ENCODE measurements around the gene CPA4.
"Not testable (repeated sequence)": the region's sequence is repeated elsewhere in the genome, so short reads cannot be mapped to it uniquely, and the experiment has no call there.

Gene CPA4

GRCh38 chr7:130299866-130300265 lies 6.9 kb downstream of the CPA4 start:
- in situ Hi-C loops (cut with HindIII; ENCODE audit: low sequenced_read_pairs), result no loop called here

GRCh38 chr7:130301501-130302020 lies 8.6 kb downstream of the CPA4 start:
- in situ Hi-C loops (cut with HindIII; ENCODE audit: low sequenced_read_pairs), result no loop called here

GRCh38 chr7:130302649-130303048 lies 9.7 kb downstream of the CPA4 start:
- in situ Hi-C loops (cut with HindIII; ENCODE audit: low sequenced_read_pairs), result no loop called here

- in situ Hi-C loops (cut with HindIII; ENCODE audit: low sequenced_read_pairs), result no loop called here
These were observed 10.2 kb downstream of the CPA4 start for GRCh38 chr7:130303127-130303526.

- in situ Hi-C loops (cut with HindIII; ENCODE audit: low sequenced_read_pairs), result no loop called here
These were observed 10.6 kb downstream of the CPA4 start for GRCh38 chr7:130303551-130303950.

- in situ Hi-C loops (cut with HindIII; ENCODE audit: low sequenced_read_pairs), result no loop called here
These were observed 11.0 kb downstream of the CPA4 start for GRCh38 chr7:130303982-130304381.

GRCh38 chr7:130304878-130305277 lies 11.9 kb downstream of the CPA4 start:
- in situ Hi-C loops (cut with HindIII; ENCODE audit: low sequenced_read_pairs), result no loop called here

GRCh38 chr7:130305433-130306042 lies 12.6 kb downstream of the CPA4 start:
- in situ Hi-C loops (cut with HindIII; ENCODE audit: low sequenced_read_pairs), result no loop called here

GRCh38 chr7:130309986-130310385 lies 17.0 kb downstream of the CPA4 start:
- in situ Hi-C loops (cut with HindIII; ENCODE audit: low sequenced_read_pairs), result no loop called here

GRCh38 chr7:130314305-130314704 lies 21.3 kb downstream of the CPA4 start:
- in situ Hi-C loops (cut with HindIII; ENCODE audit: low sequenced_read_pairs), result no loop called here

GRCh38 chr7:130319541-130319940 lies 26.6 kb downstream of the CPA4 start:
- in situ Hi-C loops (cut with HindIII; ENCODE audit: low sequenced_read_pairs), result no loop called here

GRCh38 chr7:130321542-130322229 lies 28.7 kb downstream of the CPA4 start:
- in situ Hi-C loops (cut with HindIII; ENCODE audit: low sequenced_read_pairs), result not testable (repeated sequence)

GRCh38 chr7:130322615-130323014 lies 29.7 kb downstream of the CPA4 start:
- in situ Hi-C loops (cut with HindIII; ENCODE audit: low sequenced_read_pairs), result no loop called here

GRCh38 chr7:130324306-130324943 lies 31.5 kb downstream of the CPA4 start:
- in situ Hi-C loops (cut with HindIII; ENCODE audit: low sequenced_read_pairs), result no loop called here

- in situ Hi-C loops (cut with HindIII; ENCODE audit: low sequenced_read_pairs), result no loop called here
These were observed 36.7 kb downstream of the CPA4 start for GRCh38 chr7:130329681-130330080.

GRCh38 chr7:130332259-130333053 lies 39.5 kb downstream of the CPA4 start:
- in situ Hi-C loops (cut with HindIII; ENCODE audit: low sequenced_read_pairs), result no loop called here

- in situ Hi-C loops (cut with HindIII; ENCODE audit: low sequenced_read_pairs), result no loop called here
These were observed 40.9 kb downstream of the CPA4 start for GRCh38 chr7:130333832-130334231.

GRCh38 chr7:130334274-130334673 lies 41.3 kb downstream of the CPA4 start:
- in situ Hi-C loops (cut with HindIII; ENCODE audit: low sequenced_read_pairs), result no loop called here

- in situ Hi-C loops (cut with HindIII; ENCODE audit: low sequenced_read_pairs), result no loop called here
These were observed 44.5 kb downstream of the CPA4 start for GRCh38 chr7:130337410-130337971.

- in situ Hi-C loops (cut with HindIII; ENCODE audit: low sequenced_read_pairs), result no loop called here
These were observed 45.3 kb downstream of the CPA4 start for GRCh38 chr7:130338233-130338632.

- in situ Hi-C loops (cut with HindIII; ENCODE audit: low sequenced_read_pairs), result no loop called here
These were observed 48.9 kb downstream of the CPA4 start for GRCh38 chr7:130341882-130342281.

All from DLD1 (cell line).